ENCODE measurements around the gene PDZRN3.

Gene PDZRN3

DNA sequence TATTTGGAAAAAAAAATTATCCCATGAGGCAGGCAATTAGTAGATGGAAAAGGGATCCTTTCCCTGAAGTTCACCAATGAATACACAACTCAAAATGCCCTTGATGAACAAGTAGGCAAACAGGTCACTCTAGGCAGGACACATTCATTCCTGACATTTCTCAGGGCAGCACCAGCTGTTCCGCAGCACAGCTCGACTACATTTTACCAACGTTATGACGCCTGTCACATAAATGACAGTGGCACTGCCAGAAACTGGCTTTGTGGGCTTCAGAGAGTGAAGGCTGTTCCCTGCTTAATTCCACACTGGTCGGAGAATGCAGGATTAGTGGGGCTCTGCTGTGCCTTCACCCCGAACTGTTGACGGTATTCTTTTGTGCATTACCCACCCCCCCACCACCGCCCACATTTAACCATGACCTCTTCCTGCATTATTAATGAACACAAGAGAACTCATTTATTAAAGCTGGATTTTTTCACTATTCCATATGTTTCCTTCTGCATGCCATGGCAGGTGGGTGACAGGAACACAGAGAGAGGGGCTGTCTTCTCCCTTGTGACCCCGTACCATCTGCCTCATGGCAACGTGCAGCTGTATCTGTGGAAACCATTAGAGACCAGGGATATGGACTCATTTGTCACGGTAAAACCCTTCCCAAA is 197.6 kb downstream of the PDZRN3 start:
- peak; percentile 23 for FAIRE-seq
- no peak for DNase-seq (ENCODE audit: low spot score)

DNA sequence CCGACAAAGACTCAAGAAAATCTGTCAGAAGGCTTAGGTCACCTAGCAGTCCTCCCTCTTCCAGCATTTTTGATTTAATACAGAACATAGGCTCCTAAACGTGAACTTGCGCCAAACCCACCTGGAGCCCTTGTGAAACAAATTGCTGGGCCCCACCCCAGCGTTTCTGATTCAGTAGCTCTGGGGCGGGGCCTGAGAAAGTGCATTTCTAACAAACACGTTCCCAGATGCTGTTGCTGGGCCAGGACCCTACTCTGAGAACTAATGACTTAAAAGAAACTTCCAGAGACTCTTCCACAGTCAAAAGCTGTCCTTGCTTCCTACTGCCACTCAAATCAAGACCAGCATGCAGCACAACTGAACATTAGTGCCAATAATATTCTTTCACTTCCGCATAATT is 198.1 kb downstream of the PDZRN3 start:
- DNase-seq (ENCODE audit: low spot score), result no peak
- FAIRE-seq, result no peak

DNA sequence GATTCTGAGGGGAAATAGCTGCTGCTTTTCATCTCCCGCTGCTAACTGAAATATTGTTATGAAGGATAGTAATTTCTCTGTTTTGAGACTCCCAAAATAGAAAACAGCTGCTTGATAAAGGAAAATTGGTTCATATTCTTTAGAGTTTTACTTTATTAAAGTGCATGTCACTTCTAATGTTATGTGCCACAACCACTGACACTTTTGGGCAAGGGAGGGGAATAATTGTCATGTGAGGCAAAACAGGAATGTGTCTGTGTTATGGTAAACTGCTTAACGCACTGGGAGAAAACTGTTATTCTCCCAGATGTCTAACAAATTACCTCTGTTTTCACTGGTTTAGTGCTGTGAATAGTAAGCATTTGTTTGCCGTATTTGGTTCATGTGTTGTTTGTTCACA is 201.6 kb downstream of the PDZRN3 start:
- no peak for FAIRE-seq
- DNase-seq (ENCODE audit: low spot score), result no peak

- no peak for DNase-seq (ENCODE audit: low spot score)
- FAIRE-seq, result no peak
These were observed 202.2 kb downstream of the PDZRN3 start for GRCh38 chr3:73422571-73422970.

GRCh38 chr3:73419942-73420341 is 204.8 kb downstream of the PDZRN3 start:
- DNase-seq (ENCODE audit: low spot score) (no peak), FAIRE-seq (no peak)

- DNase-seq (ENCODE audit: low spot score) (no peak), FAIRE-seq (no peak)
These were observed 205.4 kb downstream of the PDZRN3 start for GRCh38 chr3:73419179-73419803.

DNA sequence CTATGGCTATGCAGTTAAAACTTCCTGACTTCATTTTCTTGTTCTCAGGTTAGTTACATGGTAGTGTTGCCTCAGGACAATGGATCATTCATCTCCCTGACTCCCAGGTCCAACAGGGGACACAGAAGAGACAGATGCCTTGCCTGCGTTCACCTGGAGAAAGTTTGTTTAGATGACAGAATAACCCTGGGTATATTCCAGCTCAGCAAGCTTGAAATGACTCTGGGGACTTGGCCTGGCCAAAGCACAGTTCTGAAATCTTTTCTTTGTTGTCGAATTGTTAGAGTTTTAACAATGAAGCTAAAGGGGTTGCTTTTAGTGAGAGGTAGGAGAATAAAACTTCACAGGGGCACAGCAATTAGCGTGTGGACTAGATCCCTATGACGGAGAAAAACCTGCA is 206.1 kb downstream of the PDZRN3 start:
- no peak for DNase-seq (ENCODE audit: low spot score)
- FAIRE-seq, result no peak

DNA sequence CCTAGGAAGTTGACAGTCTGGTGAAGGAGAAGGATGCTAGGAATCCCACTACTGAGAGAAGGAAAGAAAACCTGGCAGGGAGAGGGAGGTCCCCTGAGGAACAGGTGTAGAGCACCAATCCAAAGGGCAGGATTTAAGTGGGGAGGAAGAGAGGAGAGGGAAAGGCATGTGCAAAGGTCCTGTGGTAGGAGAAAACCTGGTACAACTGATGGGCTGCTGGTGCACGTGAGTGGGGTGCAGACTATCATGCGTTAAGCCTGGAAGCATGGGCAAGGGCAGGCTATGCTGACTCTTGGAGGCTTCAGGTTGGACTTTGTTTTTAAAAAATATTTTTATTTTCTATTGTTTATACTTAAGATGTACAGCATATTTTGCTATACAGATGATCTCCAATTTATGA is 209.6 kb downstream of the PDZRN3 start:
- no peak for DNase-seq (ENCODE audit: low spot score)
- no peak for FAIRE-seq

- DNase-seq (ENCODE audit: low spot score) (no peak), FAIRE-seq (no peak)
These were observed 211.1 kb downstream of the PDZRN3 start for GRCh38 chr3:73413619-73414018.

GRCh38 chr3:73411993-73412392 is 212.7 kb downstream of the PDZRN3 start:
- DNase-seq (ENCODE audit: low spot score), result no peak
- no peak for FAIRE-seq

GRCh38 chr3:73411545-73411944 is 213.2 kb downstream of the PDZRN3 start:
- FAIRE-seq (no peak), DNase-seq (ENCODE audit: low spot score) (no peak)

GRCh38 chr3:73409138-73409763 is 215.5 kb downstream of the PDZRN3 start:
- DNase-seq (ENCODE audit: low spot score) (peak; percentile 14), FAIRE-seq (no peak)

DNA sequence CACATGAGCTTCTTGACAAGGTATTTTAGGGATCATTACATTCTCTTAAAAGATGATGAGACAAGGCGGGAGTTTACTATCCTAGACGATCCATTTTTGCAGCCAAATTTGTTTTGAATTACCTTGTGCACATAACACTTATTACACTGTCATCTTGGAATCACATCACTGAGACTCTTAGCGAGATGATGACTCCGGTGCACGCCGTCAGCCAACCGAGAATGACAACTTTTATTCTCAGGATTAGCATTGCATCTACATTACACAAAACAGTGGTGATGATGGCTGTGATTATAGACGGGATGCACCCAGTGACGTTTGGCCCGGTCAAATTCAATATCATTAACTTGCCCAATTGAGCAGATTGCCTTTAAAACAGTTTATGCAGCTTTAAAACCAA is 216.1 kb downstream of the PDZRN3 start:
- no peak for DNase-seq (ENCODE audit: low spot score)
- no peak for FAIRE-seq

DNA sequence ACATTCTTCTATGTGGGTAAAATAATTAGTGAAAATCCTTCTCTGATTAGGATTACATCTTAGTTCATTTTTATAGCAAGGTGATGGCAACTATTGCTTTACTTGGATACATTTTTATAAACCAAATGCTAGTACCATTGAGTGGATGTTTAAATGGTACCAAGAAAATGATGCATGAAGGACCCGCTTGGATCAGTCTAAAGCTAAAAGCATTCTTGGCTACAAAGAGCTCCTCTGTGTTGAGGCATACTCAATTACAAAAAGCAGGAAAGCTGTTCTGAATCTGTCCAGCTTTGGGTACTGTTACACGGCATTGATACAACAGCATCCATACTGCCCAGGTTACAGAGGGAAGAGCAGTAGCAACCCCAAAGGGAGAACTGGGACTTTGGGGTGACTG is 217.2 kb downstream of the PDZRN3 start:
- DNase-seq (ENCODE audit: low spot score), result no peak

DNA sequence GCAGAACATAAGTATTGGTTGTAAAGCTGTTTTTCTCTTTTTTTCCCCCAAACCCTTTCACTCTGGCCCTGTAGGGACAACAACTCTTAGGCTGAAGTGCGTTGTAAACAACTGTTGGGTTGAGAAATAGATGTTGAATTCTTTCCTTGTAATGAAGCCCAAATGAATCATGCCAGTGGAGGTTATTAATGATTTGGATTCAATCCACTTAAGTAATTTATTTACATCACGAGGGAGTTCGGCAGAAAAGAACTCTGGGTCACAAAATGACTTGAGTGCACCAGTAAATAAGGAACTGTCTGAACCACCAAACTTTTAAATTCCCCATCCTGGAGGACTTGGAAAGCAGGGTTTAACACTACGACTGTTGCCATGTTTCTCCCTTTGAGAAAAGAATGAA is 218.9 kb downstream of the PDZRN3 start:
- FAIRE-seq, result no peak
- no peak for DNase-seq (ENCODE audit: low spot score)

More for the DNA sequence above, 217.2 kb downstream of the PDZRN3 start:
- no peak for FAIRE-seq

GRCh38 chr3:73405000-73405399 is 219.7 kb downstream of the PDZRN3 start:
- FAIRE-seq (no peak), DNase-seq (ENCODE audit: low spot score) (no peak)

DNA sequence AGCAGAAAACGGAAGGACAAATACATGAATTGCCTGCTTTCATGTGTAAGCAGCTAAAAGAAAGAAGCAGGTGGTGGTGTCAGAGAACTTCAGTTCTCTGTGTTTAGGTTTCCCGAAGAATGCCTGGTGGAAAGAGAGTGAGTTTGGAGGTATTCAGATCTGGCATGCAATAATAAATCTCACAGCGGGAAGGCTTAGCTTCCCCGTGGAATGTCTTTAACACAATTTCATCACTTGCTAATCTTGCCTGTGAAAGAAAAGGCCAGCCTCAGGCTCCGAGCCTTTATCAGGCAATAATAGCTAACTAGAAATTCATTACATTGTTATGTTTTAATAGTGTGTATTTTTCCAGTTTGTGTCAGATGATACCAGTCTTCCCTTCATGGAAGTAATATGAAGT is 220.3 kb downstream of the PDZRN3 start:
- DNase-seq (ENCODE audit: low spot score), result no peak
- no peak for FAIRE-seq

GRCh38 chr3:73403444-73403843 is 221.3 kb downstream of the PDZRN3 start:
- DNase-seq (ENCODE audit: low spot score) (no peak), FAIRE-seq (no peak)

DNA sequence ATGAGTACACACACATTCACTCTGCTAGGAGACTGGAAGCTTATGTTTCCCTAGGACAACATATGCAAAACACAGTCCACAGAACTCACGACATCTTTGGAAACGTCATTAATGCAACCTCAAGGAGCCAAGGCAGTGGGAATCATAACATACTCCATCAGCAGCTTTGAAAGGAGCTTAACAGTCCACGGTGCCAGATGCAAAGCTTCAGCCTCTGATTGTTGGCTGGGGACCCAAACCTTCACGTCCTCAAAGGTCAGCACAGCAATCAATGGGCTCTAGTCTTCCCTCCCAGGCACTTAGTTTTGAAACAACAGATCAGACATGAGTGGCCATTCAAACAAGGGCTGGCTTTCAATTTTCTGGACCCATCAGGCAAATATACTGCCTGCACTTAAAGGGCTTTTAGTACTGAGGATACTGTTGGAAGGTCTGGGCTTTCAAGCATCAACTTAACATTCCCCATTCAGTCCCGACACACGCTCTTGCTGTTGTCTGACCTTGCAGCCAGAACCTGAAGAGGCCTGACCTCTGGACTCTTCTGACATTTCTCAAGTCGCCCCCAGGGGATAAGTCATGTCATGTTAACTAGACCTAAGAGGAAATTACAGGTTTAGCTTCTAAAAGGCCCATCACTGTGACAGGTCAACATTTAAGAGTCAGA is 223.0 kb downstream of the PDZRN3 start:
- FAIRE-seq (no peak), DNase-seq (ENCODE audit: low spot score) (no peak)

DNA sequence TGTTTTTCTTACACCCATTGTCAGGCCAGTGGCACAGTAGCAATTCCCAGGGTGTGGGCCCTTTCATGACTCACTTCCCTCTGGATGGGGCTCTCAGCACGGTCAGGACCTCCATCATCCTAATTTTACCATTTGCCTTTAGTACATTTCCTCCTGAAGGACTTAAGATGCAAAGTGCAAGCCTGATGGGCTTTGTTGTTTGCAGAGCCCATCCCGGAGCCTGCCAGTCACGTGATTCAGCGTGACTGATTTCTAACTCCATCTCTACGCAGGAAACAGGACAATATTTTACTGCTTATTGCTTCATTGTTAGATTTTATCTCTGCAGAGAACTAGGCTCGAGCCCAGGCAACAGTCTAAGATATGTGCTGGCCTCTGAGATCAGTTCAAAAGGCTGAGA is 223.7 kb downstream of the PDZRN3 start:
- FAIRE-seq, result no peak
- DNase-seq (ENCODE audit: low spot score), result no peak

DNA sequence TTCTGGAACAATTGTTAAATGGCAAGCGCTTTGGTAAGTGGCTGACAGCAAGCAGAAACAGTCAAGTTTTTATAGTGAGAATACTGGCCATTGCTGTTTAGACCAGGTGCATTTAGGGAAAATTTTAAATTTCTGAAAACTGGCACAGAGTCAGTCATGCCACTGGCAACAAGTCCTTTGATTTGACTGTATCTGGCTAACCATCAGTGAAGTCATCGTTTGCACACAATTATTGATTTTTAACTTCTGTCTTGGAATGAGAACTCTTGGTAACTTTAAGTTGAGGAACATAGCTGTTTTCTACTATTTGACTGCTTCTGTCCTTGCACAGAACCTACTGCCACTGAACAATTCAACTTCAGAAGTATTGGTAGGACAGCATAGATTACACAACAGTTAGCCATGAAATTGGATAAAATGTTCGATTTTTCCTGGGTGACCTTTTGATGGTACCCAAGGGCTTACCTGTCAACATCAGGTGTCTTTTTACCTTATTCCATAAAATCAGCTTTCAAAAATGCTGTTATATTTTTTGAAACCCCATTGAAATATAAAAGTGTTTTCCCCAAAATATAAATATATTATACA is 225.0 kb downstream of the PDZRN3 start:
- FAIRE-seq (no peak), DNase-seq (ENCODE audit: low spot score) (no peak)

GRCh38 chr3:73399106-73399505 is 225.6 kb downstream of the PDZRN3 start:
- FAIRE-seq (no peak), DNase-seq (ENCODE audit: low spot score) (no peak)

Data from urothelium cell line (cell line).